Epithelial cell of esophagus (primary cell): ENCODE measurements around the gene USE1.
A peak's percentile ranks its signal among the peaks of the same experiment; 100 is the strongest.

Source experiments
- DNase-seq: peaks from one replicate; pipeline ENCODE4 v3.0.0; 2010; ENCODE audit warnings: low read depth
- H3K4me3 ChIP-seq: 2 replicates; pipeline ENCODE4 v1.5.1; 2011; ENCODE audit warnings: mild to moderate bottlenecking, low read length, control low read depth
- TF ChIP-seq, protein P1 (sequence below): IDR thresholded peaks from 2 replicates; pipeline ENCODE4 v1.5.1; 2011; ENCODE audit warnings: low read depth, mild to moderate bottlenecking, low read length, control low read depth, inconsistent platforms; ENCODE audit not compliant: insufficient read depth; ENCODE audit errors: missing control alignments

Gene USE1

DNA sequence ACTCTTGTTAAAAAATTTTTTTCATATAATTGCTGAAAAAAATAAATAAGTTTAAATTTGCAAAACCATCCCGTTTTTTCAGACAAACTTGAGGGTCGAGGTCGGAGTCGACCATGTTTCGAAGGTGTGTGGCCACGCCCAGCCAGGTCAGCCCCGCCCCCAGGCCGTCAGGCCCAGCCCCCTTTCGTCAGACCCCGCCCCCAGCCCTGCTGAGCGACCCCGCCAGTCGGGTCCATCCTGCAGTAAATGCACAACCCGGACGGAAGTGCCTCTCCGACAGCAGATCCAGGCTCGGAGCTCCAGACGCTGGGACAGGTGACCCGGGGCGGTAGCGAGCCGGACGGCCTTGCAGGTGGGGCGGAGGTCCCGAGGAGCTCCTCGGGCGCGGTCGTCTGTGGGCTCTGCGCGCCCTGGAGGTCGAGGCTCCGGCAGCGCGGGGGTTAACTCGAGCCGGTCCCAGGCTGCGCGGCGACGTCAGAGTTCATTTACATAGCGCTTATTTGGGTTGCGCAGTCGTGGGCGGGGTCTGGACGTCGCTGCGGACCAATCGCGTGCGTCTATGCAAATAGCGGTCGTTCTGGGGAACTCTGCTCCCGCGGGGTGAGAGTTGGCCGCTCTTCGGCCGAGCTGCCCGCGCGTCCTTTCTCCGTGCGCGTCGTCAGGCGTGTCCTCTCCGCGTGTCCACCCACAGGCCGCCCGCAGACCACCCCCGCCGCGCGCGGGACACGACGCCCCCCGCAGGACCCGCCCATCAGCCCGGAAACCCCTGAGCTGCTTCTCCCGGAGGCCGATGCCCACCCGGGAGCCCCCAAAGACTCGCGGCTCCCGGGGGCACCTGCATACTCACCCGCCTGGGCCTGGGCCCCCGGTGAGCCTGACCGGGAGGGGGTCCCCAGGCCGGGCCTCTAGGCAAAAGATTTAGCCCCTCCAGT is 11.1 kb downstream of the USE1 start, which contains the start of gene OCEL1:
TSS of gene OCEL1 (plus strand) at position 225 of the 932 bp plus-strand sequence. CDS start at position 247, 22 bp downstream.
- TF ChIP-seq, protein P1, sequence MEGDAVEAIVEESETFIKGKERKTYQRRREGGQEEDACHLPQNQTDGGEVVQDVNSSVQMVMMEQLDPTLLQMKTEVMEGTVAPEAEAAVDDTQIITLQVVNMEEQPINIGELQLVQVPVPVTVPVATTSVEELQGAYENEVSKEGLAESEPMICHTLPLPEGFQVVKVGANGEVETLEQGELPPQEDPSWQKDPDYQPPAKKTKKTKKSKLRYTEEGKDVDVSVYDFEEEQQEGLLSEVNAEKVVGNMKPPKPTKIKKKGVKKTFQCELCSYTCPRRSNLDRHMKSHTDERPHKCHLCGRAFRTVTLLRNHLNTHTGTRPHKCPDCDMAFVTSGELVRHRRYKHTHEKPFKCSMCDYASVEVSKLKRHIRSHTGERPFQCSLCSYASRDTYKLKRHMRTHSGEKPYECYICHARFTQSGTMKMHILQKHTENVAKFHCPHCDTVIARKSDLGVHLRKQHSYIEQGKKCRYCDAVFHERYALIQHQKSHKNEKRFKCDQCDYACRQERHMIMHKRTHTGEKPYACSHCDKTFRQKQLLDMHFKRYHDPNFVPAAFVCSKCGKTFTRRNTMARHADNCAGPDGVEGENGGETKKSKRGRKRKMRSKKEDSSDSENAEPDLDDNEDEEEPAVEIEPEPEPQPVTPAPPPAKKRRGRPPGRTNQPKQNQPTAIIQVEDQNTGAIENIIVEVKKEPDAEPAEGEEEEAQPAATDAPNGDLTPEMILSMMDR = no peak
- peak within 1 kb of the TSS; percentile 75 for H3K4me3 ChIP-seq
- DNase-seq = peak; percentile 98

DNA sequence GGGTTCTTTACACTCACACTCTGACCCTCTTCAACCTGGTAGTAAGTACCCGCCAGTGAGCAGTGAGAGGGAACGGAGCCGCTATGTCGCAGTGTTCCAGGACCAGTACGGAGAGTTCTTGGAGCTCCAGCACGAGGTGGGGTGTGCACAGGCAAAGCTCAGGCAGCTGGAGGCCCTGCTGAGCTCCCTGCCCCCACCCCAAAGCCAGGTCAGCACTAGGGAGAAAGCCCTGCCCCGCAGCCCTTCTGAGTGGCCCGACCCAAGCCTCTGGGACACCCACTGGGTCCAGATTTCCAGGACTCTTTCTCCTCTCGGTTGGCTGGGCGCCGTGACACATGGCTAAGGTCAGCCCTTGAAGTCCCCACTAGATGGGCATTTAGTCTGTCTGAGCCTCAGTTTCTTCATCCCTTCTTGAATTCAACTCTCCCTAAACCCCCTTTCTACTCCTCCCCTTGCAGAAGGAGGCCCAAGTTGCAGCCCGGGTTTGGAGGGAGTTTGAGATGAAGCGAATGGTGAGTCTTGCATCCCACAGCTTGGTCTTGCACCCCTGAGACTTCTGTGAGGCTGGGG is 12.7 kb downstream of the USE1 start:
- no peak overlapping the region for H3K4me3 ChIP-seq
- DNase-seq = no peak
- TF ChIP-seq, protein P1 = no peak

DNA sequence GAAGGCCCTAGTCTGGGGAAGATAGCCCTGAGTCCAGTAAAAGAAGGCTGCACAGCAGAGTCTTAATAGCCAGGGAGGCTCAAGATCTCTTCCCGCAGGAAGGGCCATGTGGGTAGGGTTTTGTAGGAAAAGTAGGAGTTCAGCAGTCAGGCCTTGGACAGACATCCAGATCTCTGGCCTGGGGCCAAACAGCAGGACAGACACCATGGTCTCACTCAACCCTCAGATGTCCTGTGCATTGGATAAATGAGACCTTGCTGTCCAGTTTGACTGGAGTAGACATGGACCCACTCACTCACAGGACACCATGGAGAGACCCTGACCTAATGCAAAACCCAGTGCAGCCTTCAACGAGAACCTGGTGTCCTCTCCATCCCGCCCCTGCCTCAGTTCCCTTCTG is 14.7 kb downstream of the USE1 start:
- TF ChIP-seq, protein P1 = no peak
- H3K4me3 ChIP-seq = no peak overlapping the region
- no peak for DNase-seq

DNA sequence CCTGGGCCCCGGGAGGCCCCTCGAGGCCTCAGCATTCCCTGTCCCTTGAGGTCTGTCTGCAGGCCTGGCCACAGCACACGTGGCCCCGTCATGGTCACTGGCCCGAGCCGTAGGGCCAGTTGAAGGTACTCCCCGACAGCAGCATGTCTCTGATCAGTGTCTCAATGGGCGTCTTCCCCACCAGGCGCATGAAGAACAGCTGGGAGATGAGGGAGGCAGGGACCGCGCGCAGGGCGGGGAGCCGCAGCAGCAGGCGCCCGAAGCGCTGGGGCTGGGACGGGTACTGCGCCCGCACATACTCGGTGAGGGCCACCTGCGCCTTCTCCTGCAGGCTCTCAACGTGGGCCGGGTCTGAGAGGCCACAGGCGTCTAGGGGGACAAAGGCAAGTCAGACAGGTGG is 17.1 kb downstream of the USE1 start:
- DNase-seq = no peak
- no peak overlapping the region for H3K4me3 ChIP-seq
- TF ChIP-seq, protein P1 = no peak

DNA sequence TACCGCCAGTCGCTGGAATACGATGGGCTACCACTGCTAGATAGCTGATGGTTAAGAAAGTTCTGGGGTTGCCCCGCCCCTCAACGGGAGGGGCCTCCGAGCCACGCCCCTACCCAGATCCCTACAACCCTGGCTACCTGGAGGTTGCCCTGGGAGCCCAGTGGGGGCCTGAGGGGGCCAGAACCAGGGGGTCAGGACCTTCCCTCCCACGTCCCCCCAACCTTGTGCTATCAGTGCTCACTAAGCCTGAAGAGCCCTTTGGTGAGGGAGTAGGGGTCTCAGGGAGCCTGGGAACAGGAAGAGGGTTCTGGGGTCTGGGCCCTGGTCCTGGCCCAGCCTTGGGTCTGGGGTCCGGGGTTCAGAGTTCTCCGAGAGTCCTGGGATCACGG is 19.7 kb downstream of the USE1 start:
- peak; percentile 69 for DNase-seq
- TF ChIP-seq, protein P1 = no peak
- peak overlapping the region; percentile 53 for H3K4me3 ChIP-seq

DNA sequence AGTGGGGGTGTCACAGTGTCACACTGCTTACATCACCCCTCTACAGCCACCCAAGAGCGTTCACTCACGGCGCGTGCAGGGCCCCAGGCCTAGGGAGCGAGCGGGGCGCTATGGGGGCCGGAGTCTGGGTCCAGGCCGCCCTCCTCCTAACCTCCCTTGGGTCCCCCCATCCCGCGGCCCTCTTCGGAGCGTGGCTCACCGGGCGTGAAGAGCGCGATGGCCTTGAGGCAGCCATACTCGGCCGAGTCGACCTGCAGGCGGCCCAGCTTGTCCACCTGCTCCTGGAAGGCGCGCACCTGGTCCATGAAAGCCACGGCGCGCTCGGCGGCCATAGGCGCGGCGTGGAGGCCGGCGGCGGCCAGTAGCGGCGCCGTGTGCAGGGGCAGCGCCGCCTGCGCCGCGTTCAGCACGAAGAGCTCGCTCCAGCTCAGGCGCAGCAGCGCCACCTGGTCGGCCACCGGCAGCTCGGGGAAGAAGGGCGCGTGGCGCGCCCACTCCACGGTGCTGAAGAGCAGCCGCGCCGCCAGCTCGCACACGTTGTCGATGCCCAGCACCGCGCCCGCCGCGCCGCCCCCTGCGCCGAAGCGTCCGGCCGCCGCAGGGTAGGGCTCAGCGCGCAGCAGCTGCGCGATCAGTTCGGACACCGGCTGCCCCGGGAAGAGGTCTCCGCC is 20.3 kb downstream of the USE1 start:
- peak overlapping the region; percentile 53 for H3K4me3 ChIP-seq
- TF ChIP-seq, protein P1 = peak; percentile 33
- DNase-seq = peak; percentile 75
